Cardiac fibroblast (primary cell): Measurements from ENCODE around the gene CHCHD3.

ENCODE experiments used
- DNase-seq, 2 donors: peaks; one replicate each; pipeline versions ENCODE4 v3.0.0 to v3.0.0-alpha.2; 2010; ENCODE audit warnings: low read depth in 2 of 2
- H3K4me3 ChIP-seq, 2 donors: replicated peaks in 1 of 2; 1 replicate in 1 of 2; 2 replicates in 1 of 2; pipeline ENCODE4 v1.5.1; 2011; ENCODE audit warnings: low read depth in 2 of 2, low read length in 2 of 2, mild to moderate bottlenecking in 2 of 2, moderate library complexity in 1 of 2
- TF ChIP-seq, protein P1 (sequence below): IDR thresholded peaks from one replicate; pipeline ENCODE4 v1.5.1; 2011; ENCODE audit warnings: low read depth, mild to moderate bottlenecking, low read length, inconsistent platforms

CHCHD3 gene

GRCh38 chr7:132882714-132883428, 199.0 kb downstream of the CHCHD3 start:
- TF ChIP-seq, protein P1, sequence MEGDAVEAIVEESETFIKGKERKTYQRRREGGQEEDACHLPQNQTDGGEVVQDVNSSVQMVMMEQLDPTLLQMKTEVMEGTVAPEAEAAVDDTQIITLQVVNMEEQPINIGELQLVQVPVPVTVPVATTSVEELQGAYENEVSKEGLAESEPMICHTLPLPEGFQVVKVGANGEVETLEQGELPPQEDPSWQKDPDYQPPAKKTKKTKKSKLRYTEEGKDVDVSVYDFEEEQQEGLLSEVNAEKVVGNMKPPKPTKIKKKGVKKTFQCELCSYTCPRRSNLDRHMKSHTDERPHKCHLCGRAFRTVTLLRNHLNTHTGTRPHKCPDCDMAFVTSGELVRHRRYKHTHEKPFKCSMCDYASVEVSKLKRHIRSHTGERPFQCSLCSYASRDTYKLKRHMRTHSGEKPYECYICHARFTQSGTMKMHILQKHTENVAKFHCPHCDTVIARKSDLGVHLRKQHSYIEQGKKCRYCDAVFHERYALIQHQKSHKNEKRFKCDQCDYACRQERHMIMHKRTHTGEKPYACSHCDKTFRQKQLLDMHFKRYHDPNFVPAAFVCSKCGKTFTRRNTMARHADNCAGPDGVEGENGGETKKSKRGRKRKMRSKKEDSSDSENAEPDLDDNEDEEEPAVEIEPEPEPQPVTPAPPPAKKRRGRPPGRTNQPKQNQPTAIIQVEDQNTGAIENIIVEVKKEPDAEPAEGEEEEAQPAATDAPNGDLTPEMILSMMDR = no peak
- DNase-seq = no peak
- no peak overlapping the region for H3K4me3 ChIP-seq

GRCh38 chr7:132881317-132881716, 200.6 kb downstream of the CHCHD3 start:
- TF ChIP-seq, protein P1 = no peak
- no peak overlapping the region for H3K4me3 ChIP-seq
- no peak for DNase-seq

DNA sequence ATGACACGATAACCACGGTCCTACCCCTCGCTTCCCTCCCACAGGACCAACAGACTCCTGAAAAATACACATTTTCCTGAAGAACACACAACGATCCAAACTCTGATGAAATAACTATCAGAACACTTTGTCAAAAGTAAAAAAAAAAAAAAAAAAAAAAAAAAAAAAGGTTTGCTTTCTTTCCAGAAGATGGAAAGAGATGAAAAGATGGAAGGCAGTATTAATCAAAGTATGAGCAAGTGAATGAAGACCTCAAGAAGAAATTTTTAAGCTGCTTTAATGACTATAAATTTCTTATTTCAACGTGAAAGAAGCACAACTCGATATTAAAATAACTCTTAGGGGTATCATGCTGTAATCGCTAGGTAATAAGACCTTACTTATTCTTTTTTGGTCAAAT, 202.3 kb downstream of the CHCHD3 start:
- no peak for DNase-seq
- TF ChIP-seq, protein P1 = no peak
- no peak overlapping the region for H3K4me3 ChIP-seq

- TF ChIP-seq, protein P1 = no peak
- no peak overlapping the region for H3K4me3 ChIP-seq
- DNase-seq = no peak
Measured at GRCh38 chr7:132878204-132878919, 203.5 kb downstream of the CHCHD3 start.

GRCh38 chr7:132877573-132877972, 204.3 kb downstream of the CHCHD3 start:
- TF ChIP-seq, protein P1 = no peak
- H3K4me3 ChIP-seq = no peak overlapping the region
- no peak for DNase-seq

- no peak for DNase-seq
- H3K4me3 ChIP-seq = no peak overlapping the region
- TF ChIP-seq, protein P1 = no peak
Measured at GRCh38 chr7:132876576-132876975, 205.3 kb downstream of the CHCHD3 start.
